ENCODE results near the gene MKNK2.

Gene MKNK2

DNA sequence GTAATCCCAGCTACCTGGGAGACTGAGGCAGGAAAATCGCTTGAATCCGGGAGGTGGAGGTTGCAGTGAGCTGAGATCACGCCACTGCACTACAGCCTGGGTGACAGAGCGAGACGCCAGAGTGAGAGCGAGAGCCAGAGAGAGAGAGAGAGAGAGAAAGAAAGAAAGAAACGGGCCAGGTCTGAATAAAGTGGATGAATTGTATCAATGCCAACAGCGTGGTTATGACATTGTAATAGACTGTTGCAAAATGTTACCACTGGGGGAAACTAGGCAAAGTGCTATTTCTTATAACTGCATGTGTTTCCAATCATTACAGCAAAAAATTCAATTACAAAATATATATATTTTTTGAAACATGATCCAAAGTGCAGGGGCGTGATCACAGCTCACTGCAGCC lies 23.7 kb downstream of the MKNK2 start:
- no peak for DNase-seq (ENCODE audit: low read depth)

DNA sequence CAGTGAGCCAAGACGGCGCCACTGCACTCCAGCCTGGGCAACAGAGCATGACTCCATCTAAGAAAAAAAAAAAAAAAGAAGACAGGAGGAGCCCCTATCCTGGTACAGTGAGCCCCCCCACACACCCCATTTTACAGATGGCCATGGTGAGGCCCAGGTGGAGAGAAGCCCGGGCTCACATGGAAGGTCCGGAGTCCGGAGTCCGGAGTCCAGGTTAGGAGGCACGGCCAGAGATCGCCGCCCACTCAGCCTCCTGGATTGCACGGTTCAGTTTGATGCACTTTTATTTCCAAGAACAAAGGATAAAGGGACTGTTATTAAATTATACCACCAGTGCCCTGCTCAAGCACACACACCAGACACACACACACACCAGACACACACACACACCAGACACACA lies 24.3 kb downstream of the MKNK2 start:
- DNase-seq (ENCODE audit: low read depth) = no peak

GRCh38 chr19:2022289-2022688 lies 28.8 kb downstream of the MKNK2 start:
- DNase-seq (ENCODE audit: low read depth) = no peak

DNA sequence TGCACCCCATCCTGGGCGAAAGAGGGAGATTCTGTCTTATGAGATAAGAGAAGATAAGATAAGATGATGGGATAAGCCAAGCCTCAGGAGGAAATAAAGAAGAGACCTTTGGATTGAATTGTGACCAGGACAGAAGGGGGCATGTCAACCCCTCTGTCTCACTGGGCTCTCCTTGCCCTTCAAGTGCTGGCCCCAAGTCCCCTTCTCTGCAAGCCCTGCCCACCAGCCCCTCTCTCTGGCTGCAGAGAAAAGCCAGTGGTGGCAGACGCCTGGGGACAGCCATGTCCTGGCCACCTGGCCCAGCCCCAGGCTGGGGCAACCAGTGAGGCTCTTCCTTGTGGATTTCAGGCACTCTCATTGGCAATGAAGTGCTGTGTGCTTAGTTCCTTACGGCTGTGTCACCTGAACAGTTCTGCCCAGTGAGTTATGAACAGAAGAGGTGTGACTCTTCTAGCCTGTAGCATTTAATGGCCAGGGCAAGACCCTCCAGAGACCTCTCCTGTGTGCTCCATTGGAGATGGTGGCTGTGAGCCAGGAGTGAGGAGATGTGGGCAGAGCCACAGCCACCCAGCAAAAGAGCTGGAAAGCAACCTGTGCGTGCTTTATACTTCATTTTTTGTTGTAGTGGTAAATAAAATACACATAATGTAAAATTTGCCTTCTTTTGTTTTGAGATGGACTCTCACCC lies 29.4 kb downstream of the MKNK2 start:
- DNase-seq (ENCODE audit: low read depth) = no peak

DNA sequence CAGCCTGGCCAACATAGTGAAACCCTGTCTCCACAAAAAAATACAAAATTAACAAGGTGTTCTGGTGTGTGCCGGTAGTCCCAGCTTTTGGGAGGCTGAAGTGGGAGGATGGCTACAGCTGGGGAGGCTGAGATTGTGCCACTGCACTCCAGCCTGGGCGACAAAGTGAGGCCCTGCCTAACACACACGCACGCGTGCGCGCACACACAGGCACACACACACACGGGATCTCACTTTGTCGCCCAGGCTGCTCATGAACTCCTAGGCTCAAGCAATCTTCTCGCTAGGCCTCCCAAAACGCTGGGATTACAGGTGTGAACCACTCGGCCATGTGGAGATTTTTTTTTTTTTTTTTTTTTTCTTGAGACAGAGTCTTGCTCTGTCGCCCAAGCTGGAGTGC lies 32.3 kb downstream of the MKNK2 start:
- no peak for DNase-seq (ENCODE audit: low read depth)

- DNase-seq (ENCODE audit: low read depth) = peak; percentile 14
Observed at GRCh38 chr19:2016041-2016807, 34.8 kb downstream of the MKNK2 start.

DNA sequence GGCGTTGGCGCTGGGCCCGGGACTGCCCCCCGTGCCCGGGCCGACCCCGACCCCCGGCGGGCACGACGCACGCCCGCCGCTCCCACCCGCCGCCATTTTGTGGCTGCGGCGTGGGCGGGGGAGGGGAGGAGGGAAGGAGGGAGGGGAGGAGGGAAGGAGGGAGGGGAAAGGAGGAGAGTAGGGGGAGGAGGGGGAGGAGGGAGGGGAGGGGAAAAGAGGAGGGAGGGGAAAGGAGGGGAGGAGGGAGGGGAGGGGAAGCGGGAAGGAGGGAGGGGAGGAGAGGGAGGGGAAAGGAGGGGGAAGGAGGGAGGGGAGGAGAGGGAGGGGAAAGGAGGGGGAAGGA lies 35.5 kb downstream of the MKNK2 start, which contains the start of gene BTBD2:
TSS of gene BTBD2 (minus strand) at position 107 of the 343 bp plus-strand sequence. CDS start at position 96, 11 bp downstream.
- peak; percentile 26 for DNase-seq (ENCODE audit: low read depth)

DNA sequence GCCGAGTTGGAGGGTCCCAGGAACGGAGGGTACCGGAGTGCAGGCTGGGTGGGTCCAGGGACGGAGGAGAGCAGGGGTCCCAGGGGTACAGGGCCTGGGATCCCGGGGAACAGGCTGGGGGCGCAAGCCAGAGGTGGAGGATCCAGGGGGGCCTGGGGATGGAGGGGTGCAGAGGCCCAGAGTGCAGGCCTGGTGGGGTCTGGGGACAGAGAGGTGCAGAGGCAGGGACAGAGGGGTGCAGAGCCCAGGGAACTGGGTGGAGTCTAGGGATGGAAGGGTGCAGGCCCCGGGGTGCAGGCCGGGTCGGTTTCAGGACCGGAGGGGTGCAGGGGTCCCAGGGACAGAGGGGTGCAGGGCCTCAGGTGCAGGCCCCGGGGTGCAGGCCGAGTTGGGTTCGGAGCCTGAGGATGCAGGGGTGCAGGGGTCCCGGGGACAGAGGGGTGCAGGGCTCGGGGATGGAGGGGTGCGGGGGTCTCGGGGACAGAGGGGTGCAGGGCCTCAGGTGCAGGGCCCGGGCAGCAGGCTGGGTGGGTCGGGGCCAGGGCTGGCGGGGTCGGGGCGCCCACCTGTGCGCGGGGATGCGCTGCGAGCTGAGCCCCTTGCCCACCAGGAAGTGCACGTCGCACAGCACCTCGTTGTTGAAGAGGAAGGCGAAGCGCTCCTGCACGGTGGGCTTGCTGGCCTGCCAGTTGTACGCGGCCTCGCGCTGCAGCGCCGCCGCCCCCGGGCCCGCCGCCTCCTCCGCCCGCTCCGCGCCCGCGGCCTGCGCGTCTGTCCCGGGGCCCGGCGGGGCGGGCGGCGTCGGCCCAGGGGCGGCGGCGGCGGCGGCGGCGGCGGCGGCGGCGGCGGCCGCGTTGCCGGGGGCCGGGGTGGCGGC lies 36.1 kb downstream of the MKNK2 start:
- no peak for DNase-seq (ENCODE audit: low read depth)

- no peak for DNase-seq (ENCODE audit: low read depth)
Observed at GRCh38 chr19:2014131-2014571, 36.9 kb downstream of the MKNK2 start.

GRCh38 chr19:2013683-2013961 lies 37.4 kb downstream of the MKNK2 start:
- no peak for DNase-seq (ENCODE audit: low read depth)

DNA sequence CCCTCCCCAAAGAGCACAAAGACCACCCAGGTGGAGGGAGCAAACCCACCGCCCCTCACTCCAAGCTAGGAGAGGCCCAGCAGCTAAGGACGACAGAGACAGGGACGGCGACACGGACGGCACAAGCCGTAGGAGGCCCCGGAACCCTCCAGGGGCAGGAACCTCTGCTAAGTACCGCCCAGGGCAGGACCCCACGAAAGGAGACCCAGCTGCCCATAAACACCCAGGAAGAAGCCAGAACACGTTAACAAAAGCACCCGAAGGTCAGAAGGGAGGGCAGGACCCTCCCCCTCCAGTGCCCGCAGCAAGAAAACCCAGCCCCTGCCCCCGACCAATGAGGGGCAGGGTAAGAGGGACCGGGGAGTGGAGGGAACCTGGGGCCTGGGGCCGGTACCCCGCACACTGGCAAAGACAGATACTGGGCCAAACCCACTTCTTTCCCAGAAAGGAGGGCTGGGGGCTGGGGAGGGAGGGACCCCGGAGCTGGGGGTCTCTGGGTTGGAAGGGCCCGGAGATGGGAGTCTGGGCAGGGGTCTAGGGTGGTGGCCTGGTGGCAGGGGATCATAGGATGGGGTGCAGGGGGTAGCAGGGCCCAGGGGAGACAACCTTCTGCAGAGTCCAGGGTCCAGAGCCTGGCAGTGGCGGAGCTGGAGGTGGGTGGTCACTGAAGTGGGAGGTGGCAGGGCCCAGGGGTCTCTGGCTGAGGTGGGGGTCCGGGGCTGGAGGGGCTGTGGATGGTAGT lies 37.9 kb downstream of the MKNK2 start:
- no peak for DNase-seq (ENCODE audit: low read depth)

DNA sequence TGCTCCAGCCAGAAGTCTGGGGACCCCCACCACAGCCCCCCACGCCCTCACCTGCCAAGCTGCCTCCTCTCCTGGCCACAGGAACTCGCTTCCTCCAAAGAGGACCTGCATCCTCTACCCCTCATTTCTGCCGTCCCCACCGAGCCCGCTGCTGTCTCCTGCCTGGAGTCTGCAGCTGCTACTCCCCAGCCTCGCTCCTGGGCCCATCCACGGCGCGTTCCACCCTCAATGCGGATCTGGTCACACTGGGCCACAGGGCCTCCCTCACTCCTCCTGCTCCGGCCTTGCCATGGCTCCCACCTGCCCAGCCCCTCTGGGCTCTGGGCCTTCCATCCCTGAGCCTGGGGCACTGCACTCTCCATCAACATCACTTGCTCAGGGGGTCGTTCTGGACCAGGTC lies 39.9 kb downstream of the MKNK2 start:
- no peak for DNase-seq (ENCODE audit: low read depth)

DNA sequence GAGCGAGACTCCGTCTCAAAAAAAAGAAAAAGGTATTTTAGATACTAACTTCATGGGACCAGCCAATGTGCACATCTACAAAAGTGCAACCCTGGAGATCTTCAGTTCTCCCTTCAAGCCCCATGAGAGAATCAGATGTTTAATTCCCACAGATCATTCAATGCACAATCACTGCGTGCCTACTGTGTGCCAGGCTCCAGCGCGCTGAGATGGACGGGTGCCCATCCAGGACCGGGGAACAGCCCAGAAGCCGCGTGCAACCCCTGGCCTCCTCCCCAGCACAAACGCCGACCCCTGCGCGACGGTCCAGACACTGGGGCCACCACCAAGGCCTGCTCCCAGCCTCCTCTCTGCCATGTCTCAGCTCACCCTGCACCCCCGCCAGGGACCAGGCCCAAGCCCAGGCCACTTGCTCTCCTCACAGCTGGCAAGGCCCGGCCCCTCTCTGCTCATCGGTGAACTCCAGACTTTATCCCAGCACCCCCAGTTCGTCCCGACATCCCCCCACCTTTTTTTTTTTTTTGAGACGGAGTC lies 40.8 kb downstream of the MKNK2 start:
- no peak for DNase-seq (ENCODE audit: low read depth)

DNA sequence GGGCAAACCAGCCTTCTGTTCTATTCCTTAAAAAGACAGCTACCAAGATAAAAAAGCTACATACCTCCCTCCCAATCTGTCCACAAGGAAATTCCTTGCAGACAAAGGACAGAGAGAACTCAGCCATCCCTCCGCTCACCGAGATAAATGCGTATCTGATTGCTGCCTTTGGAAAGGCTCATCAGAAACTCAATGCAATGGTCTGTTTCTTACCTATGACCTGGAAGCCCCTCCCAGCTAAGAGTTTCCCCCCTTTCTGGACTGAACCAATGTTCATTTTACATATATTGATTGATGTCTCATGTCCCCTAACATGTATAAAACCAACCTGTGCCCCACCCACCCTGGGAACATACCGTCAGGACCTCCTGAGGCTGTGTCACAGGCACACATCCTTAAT lies 47.2 kb downstream of the MKNK2 start:
- DNase-seq (ENCODE audit: low read depth) = no peak

- DNase-seq (ENCODE audit: low read depth) = no peak
Observed at GRCh38 chr19:1999856-2000515, 51.1 kb downstream of the MKNK2 start.

DNA sequence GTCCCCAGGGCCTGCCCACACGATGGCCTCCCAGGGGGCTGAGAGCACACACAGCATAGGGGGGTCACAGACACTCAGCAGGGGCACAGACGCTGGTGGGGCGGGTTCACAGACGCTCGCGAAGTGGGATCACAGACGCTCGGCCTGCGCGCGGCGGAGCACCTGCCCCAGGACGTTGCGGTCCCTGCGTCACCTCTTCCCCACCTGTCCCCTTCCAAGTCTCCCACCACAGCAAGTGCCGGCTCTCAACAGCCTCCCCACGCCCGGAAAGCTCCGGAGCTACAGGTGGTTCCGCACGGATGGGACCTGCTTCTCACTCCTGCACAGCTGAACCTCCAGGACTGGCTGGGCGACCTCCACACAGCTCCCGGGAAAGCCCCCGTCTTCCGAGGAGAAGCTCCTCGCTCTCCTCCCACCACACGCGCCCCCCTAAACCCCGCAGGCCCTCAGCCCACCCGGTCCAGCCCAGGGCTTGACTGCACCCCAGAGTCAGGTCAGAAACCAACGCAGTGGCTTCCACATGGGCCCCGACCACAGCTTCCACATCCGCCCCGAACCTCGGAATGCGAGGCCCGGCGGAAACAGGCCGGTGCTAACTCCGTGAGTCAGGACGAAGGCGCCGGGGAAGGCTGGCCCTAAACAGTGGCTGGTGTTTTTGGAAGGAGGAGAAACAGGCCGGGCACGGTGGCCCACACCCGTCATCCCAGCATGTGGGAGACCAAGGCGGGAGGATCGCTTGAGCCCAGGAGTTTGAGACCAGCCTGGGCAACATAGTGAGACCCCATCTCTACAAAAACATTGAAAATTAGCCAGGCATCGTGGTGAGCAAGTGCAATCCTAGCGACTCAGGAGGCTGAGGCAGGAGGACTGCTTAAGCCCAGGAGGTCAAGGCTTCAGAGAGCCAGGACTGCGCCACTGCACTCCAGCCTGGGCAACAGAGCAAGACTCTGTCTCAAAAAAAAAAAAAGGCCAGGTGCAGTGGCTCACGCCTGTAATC lies 52.0 kb downstream of the MKNK2 start:
- no peak for DNase-seq (ENCODE audit: low read depth)

DNA sequence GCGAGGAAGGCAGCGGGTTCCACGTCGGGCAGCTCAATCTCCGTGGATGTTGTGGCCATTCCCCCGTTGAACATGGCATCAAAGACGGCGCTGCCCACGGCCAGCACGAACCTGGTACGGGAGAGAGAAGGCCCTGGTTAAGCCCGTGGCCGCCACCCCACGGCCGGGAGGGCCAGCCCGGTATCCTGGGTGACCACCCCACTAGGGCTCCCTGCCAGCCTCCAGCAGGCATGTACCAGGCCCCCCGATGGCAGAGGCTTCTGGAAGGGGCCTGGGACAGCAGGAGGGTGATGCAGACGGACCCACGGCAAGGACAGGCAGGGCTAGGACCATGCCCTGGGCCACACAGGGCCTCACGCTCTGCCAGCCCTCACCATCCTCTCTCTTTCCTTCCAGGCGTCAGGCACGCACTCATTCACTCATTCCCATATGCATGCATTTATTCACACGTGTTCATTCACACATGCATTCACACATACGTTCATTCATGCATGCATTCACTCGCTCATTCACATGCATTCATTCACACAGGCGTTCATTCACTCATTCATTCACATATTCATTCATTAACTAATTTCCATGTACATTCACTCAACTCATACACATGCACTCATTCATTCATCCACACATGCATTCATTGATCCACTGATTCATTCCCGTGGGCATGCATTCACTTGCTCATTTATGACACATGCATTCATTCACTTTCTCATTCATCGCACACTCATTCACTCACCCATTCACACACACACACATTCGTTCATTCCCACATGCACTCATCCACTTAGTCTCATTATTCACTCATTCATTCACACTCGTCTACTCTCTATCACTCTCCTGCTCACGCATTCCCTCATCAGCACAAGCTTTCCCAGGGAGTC lies 53.5 kb downstream of the MKNK2 start:
- no peak for DNase-seq (ENCODE audit: low read depth)

DNA sequence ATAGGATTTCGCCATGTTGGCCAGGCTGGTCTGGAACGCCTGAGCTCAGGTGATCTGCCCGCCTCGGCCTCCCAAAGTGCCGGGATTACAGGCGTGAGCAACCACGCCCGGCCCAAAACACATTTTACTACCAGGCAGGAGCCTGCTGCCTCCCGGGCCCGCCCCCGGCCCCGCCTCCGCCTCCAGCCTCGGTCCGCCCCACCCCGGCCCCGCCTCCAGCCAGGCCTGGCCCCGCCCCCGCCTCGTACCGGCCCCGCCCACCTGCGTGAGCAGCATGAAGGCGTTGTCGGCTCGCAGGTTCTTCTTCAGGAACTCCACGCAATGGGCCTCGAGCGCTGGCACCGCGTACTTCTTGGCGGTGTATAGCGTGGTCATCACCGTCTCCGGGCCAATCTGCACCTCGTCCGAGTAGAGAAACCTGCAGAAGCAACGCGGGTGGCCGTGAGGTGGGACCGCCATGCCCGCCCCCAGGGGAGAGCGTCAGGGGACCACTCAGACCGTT lies 58.2 kb downstream of the MKNK2 start:
- DNase-seq (ENCODE audit: low read depth) = no peak
